Activated T-cell treated with anti-CD3 and anti-CD28 coated beads, Interleukin-2, amount 50 U/mL, for 72 hours (primary cell): ENCODE data around the gene NLK. TPM values are rescaled to one million over a fixed set of nuclear protein-coding genes. Genes with fewer than 3 reads are reported as not detected.
"Not testable (repeated sequence)": the region's sequence is repeated elsewhere in the genome, so short reads cannot be mapped to it uniquely, and the experiment has no call there.

Experiments
- ATAC-seq, 2 donors: fragments of 150-1000 bp; cut with Tn5 transposase; replicated peaks in 1 of 2; 2 replicates each; pipeline ENCODE4 v1.10.0; 2021; ENCODE audit warnings: moderate library complexity in 2 of 2, mild to moderate bottlenecking in 1 of 2
- DNase-seq, 2 donors: peaks; one replicate each; pipeline ENCODE4 v3.0.0; 2021 to 2022; ENCODE audit warnings: mixed read lengths in 1 of 2
- H3K27ac Mint-ChIP-seq: one replicate; pipeline ENCODE4 v1.8.0; 2022; ENCODE audit warnings: mild to moderate bottlenecking, moderate library complexity, mixed read lengths
- H3K27me3 Mint-ChIP-seq: one replicate; pipeline ENCODE4 v1.8.0; 2022; ENCODE audit warnings: low read depth, mixed read lengths
- H3K36me3 Mint-ChIP-seq, 2 donors: one replicate each; pipeline ENCODE4 v1.8.0; 2022; ENCODE audit warnings: mixed read lengths in 2 of 2, mild to moderate bottlenecking in 1 of 2; ENCODE audit not compliant: insufficient read depth in 2 of 2
- H3K4me1 Mint-ChIP-seq: one replicate; pipeline ENCODE4 v1.8.0; 2022; ENCODE audit warnings: low read depth, mixed read lengths
- H3K4me3 Mint-ChIP-seq, 2 donors: one replicate each; pipeline ENCODE4 v1.8.0; 2022; ENCODE audit warnings: mild to moderate bottlenecking in 2 of 2, mixed read lengths in 2 of 2, moderate library complexity in 2 of 2
- H3K9me3 Mint-ChIP-seq, 2 donors: one replicate each; pipeline ENCODE4 v1.8.0; 2022; ENCODE audit warnings: mixed read lengths in 2 of 2
- total RNA-seq, 2 donors: library from RNA; stranded (reverse); gene quantifications; one replicate each; pipeline ENCODE4 v1.2.3, GENCODE V29; 2022

The NLK gene
- total RNA-seq, 2 donors from 2014 or later, result 10.0 to 11.7 TPM

DNA sequence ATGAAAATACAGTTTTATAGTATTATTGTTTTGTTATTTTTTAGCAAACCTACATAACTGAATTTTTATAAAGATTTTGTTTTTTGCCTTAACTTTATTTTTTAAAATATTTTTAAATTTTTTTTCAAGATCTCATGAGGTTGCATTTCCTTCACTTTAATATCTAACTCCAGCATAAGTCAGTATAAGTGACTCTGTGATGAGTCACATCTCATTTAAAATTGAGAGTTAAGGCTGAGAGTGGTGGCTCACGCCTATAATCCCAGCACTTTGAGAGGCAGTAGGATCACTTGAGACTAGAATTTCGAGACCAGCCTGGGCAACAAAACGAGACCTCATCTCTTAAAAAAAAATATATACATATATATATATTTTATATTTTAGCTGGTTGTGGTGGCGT lies 44.0 kb downstream of the NLK start:
- no peaks in the 10 kb centered on the region for H3K27me3 Mint-ChIP-seq
- peaks cover 0 to 8% of the 10 kb centered on the region in 2 donors for H3K36me3 Mint-ChIP-seq
- H3K4me3 Mint-ChIP-seq, result no peak overlapping the region
- DNase-seq (no peak), ATAC-seq (no peak)
- no peak overlapping the region for H3K27ac Mint-ChIP-seq
- peaks cover 12% of the 10 kb centered on the region for H3K4me1 Mint-ChIP-seq
- peaks cover 3 to 5% of the 10 kb centered on the region in 2 donors for H3K9me3 Mint-ChIP-seq

DNA sequence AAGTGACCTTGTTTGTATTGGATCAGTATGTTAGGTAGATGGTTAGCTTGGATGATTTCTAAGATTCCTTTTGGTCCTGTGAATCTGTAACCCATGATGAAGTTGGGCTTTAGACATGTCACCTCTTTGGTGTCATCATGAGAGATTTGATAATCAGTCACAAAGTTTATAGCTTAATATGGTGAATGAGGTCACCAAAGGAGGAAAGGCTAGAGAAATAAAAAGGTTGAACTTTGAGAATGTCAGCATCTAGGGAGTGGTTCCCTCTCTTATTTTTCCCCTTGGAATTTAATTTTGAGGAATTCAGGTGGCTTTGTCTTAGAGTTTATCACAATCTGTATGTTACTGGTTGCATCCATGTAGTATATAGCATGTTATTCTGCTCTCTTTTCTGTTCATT lies 45.3 kb downstream of the NLK start:
- no peak overlapping the region for H3K4me3 Mint-ChIP-seq
- H3K4me1 Mint-ChIP-seq, result peaks cover 12% of the 10 kb centered on the region
- ATAC-seq (no peak), DNase-seq (no peak)
- peaks cover 3 to 5% of the 10 kb centered on the region in 2 donors for H3K9me3 Mint-ChIP-seq
- H3K36me3 Mint-ChIP-seq, result peaks cover 0 to 8% of the 10 kb centered on the region in 2 donors
- H3K27ac Mint-ChIP-seq, result no peak overlapping the region
- no peaks in the 10 kb centered on the region for H3K27me3 Mint-ChIP-seq

DNA sequence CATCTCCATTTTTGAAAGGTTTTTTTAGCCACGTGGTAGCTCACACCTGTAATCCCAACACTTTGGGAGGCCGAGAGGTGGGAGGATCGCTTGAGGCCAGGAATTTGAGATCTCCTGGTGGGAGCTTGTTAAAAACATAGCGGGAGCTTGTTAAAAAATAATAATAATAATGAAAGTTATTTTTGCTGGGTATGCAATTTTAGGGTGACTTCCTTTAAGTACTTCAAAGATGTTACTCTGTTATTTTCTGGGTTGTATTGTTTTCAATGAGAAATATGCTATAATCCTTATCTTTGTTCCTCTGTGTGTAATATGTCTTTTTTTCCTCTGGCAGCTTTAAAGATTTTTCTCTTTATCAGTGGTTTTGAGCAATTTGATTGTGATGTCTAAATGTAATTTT lies 48.1 kb downstream of the NLK start:
- Mint-ChIP-seq H3K36me3 (peaks cover 0 to 8% of the 10 kb centered on the region in 2 donors), H3K9me3 (peaks cover 3 to 5% of the 10 kb centered on the region in 2 donors), H3K27ac (peak overlapping the region; percentile 42), H3K4me3 (no peak overlapping the region), H3K4me1 (peaks cover 12% of the 10 kb centered on the region), H3K27me3 (no peaks in the 10 kb centered on the region)
- ATAC-seq (no peak), DNase-seq (no peak)

DNA sequence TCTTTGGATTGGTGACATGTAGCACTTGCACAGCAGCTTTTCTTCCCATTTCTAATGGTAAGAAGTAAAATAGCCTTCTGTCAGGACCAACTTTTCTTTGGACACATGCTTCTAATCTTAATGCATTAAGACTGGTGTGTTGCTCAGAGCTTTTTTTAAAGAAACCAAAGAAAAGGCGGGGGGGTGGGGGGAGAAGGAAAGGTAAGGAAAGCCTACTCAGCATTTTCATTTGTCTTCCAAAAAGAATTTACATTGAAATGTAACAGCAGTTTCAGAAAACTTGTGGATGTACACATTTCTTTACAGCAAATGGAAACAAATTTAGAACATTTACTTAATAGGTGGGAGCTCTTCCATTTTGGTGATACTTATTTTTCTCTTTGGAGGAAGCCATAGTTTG lies 49.6 kb downstream of the NLK start:
- no peak overlapping the region for H3K4me3 Mint-ChIP-seq
- no peak for DNase-seq
- H3K4me1 Mint-ChIP-seq, result peaks cover 6% of the 10 kb centered on the region

DNA sequence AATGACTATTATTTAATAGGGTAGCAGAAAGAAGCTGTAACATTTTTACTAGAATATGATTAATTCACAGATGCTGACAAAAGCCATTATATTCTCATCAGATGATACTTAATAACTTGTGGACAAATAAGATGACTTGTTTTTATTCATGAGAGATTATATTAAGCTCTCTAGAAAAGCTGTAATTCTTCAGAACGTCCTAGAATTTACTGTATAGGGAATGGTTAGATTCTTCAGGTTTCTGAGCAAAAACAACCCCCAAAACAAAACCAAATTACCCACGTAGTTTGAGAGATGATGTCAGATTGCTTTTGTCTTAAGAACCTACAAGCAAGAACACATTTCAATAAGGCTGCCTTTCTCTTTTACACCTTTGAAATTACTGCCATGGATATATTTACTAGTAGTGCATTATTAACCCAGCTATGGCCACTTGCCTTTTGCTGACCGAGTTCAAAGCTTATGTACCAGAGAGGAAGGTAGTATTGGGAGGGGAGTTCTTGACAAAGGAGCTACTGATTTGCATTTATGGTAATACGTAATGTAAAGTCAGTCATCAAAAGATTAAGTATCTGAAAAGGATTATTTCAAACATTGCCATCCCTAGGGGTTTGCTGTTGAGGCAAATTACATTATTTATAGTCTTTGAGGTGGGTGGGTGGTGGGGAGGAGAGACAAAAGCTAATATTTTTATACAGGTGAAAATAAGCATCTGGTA lies 51.7 kb downstream of the NLK start:
- ATAC-seq (no peak), DNase-seq (no peak)
- no peak overlapping the region for H3K27ac Mint-ChIP-seq
- H3K4me3 Mint-ChIP-seq, result no peak overlapping the region
- H3K9me3 Mint-ChIP-seq, result peaks cover 0 to 2% of the 10 kb centered on the region in 2 donors
- H3K36me3 Mint-ChIP-seq, result peaks cover 0 to 8% of the 10 kb centered on the region in 2 donors
- H3K4me1 Mint-ChIP-seq, result peaks cover 6% of the 10 kb centered on the region
- H3K27me3 Mint-ChIP-seq, result no peaks in the 10 kb centered on the region

More for the DNA sequence above, 49.6 kb downstream of the NLK start:
- Mint-ChIP-seq H3K27me3 (no peaks in the 10 kb centered on the region), H3K9me3 (peaks cover 3 to 5% of the 10 kb centered on the region in 2 donors), H3K27ac (peak overlapping the region; percentile 42), H3K36me3 (peaks cover 0 to 8% of the 10 kb centered on the region in 2 donors)
- no peak for ATAC-seq

DNA sequence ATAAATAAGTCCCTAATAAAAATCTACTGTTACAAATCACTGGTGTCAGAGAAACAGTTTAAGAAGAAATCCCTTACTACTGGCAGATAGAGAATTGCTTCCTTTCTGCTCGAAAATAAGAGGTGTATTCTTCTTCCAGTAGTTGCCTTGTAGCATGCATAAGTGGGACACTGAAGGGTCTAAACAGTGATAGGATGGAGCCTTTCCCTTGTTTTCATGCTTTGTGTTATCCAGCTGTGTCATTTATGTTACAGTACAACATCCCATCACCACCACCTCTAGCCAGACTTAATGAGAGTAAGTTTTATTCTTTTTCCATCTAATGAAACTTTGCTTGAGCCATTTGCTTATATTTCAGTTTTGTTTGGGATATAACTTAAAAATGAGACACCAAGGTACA lies 54.3 kb downstream of the NLK start:
- no peaks in the 10 kb centered on the region for H3K9me3 Mint-ChIP-seq
- H3K4me3 Mint-ChIP-seq, result no peak overlapping the region
- H3K27me3 Mint-ChIP-seq, result no peaks in the 10 kb centered on the region
- H3K36me3 Mint-ChIP-seq, result peaks cover 1 to 2% of the 10 kb centered on the region in 2 donors
- no peaks in the 10 kb centered on the region for H3K4me1 Mint-ChIP-seq
- ATAC-seq (no peak), DNase-seq (no peak)
- H3K27ac Mint-ChIP-seq, result no peak overlapping the region

DNA sequence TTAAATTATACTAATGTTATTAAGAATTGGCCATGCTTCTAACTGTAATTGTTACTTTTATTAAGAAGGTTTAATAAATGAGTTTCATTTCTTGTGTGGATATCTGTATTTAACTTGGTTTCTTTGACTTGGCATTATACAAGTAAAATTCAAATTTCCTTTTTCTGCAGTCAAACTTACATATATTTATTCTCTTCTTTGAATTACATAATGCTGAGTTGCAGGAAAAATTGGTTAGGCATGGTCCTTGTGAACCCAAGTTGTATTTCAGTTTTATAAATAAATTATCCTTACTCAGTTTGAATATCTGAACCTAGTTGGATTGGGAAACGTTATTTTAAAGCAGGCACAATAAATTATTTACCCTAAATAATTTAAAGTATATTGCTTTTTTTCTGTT lies 54.8 kb downstream of the NLK start:
- H3K4me1 Mint-ChIP-seq, result no peaks in the 10 kb centered on the region
- DNase-seq, result no peak
- no peak overlapping the region for H3K4me3 Mint-ChIP-seq
- no peak for ATAC-seq
- H3K9me3 Mint-ChIP-seq, result no peaks in the 10 kb centered on the region
- no peaks in the 10 kb centered on the region for H3K27me3 Mint-ChIP-seq
- no peak overlapping the region for H3K27ac Mint-ChIP-seq
- H3K36me3 Mint-ChIP-seq, result peaks cover 1 to 2% of the 10 kb centered on the region in 2 donors

DNA sequence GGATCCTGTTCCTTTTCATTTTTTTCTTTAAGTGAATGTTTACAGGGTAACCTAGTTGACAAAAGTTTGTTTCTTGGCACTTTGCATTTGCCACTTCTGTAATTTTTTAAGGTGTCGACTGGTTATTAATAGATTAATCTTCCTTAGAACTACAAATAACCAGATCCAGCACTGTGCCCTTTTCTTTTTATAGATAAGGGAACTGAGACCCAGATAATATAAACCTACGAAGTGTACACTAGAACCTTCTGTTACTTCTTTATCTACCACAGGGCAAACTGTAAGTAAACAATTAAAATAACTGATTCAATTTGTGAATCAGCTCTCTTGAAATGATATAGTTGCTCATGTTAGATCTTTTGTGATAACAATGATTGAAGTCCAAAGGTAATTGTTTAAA lies 55.4 kb downstream of the NLK start:
- no peaks in the 10 kb centered on the region for H3K27me3 Mint-ChIP-seq
- H3K4me3 Mint-ChIP-seq, result no peak overlapping the region
- no peaks in the 10 kb centered on the region for H3K4me1 Mint-ChIP-seq
- no peak for ATAC-seq
- no peaks in the 10 kb centered on the region for H3K9me3 Mint-ChIP-seq
- DNase-seq, result no peak
- no peak overlapping the region for H3K27ac Mint-ChIP-seq
- H3K36me3 Mint-ChIP-seq, result peaks cover 1 to 2% of the 10 kb centered on the region in 2 donors

DNA sequence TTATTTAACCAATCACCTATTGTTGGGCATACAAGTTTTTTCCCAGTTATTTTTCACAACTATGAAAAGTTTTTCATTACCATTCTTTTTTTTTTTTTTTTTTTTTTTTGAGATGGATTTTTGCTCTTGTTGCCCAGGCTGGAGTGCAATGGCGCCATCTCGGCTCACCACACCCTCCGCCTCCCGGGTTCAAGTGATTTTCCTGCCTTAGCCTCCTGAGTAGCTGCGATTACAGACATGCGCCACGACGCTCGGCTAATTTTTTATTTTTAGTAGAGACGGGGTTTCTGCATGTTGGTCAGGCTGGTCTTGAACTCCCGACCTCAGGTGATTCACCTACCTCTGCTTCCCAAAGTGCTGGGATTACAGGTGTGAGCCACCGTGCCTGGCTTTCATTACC lies 56.1 kb downstream of the NLK start:
- H3K27ac Mint-ChIP-seq, H3K9me3 Mint-ChIP-seq, H3K4me3 Mint-ChIP-seq, H3K27me3 Mint-ChIP-seq, H3K4me1 Mint-ChIP-seq, ATAC-seq, DNase-seq, H3K36me3 Mint-ChIP-seq: not testable (repeated sequence)

DNA sequence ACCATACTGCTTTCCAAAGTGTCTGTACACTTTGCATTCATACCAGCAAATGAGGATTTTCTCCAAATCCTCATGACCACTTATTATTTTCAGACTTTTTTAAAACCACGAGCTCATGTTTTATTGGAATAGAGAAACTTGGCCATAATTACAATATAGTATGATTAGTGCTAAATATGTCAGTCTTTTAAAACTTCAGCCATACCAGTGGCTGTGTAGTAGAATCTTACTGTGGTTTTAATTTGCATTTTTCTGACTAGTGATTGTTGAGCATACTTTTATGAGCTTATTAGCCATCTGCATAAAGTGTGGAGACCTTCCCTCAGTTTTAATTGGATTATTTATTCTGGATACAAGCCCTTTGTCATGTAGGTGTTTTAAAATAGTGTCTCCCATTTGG lies 57.8 kb downstream of the NLK start:
- no peak for ATAC-seq
- DNase-seq, result no peak
- H3K9me3 Mint-ChIP-seq, result no peaks in the 10 kb centered on the region
- H3K36me3 Mint-ChIP-seq, result peaks cover 1 to 2% of the 10 kb centered on the region in 2 donors
- no peak overlapping the region for H3K27ac Mint-ChIP-seq
- no peak overlapping the region for H3K4me3 Mint-ChIP-seq
- H3K27me3 Mint-ChIP-seq, result no peaks in the 10 kb centered on the region
- no peaks in the 10 kb centered on the region for H3K4me1 Mint-ChIP-seq

DNA sequence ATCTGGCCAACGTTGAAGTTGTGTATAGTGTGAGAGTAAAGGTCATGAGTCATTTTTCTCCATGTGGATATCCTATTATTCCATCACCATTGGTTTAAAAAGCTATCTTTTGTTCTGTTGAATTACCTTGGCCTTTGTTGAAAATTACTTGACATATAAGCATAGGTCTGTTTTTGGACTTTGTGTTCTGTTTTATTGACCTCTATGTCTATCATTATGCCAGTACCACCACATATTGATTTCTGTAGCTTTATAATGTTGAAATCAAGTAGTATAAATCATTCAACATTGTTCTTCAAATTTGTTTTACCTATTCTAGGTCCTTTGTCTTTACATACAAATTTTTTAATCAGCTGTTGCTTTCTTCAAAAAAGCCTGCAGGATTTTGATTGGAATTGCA lies 58.5 kb downstream of the NLK start:
- ATAC-seq (no peak), DNase-seq (no peak)
- Mint-ChIP-seq H3K36me3 (peaks cover 1 to 2% of the 10 kb centered on the region in 2 donors), H3K4me3 (no peak overlapping the region), H3K9me3 (no peaks in the 10 kb centered on the region), H3K27ac (no peak overlapping the region), H3K27me3 (no peaks in the 10 kb centered on the region), H3K4me1 (no peaks in the 10 kb centered on the region)

DNA sequence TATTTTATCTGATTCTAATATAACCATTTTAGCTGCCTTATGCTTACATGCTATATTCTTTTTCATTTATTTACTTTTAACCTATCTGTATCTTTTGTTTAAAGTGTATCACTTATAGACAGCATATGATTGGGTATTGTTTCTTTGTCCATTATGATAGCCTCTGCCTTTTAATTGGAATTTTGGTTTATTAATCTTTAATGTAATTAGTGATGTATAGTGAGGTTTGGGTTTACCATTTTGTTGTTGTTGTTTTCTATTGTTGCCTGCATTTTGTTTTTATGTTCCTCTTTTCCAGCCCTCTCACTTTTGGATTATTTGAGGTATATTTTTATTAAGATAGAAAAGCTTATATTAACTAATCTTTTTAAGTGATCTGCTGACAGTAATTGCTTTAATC lies 59.4 kb downstream of the NLK start:
- H3K4me1 Mint-ChIP-seq, result no peaks in the 10 kb centered on the region
- ATAC-seq (no peak), DNase-seq (no peak)
- no peaks in the 10 kb centered on the region for H3K9me3 Mint-ChIP-seq
- H3K27ac Mint-ChIP-seq, result no peak overlapping the region
- no peak overlapping the region for H3K4me3 Mint-ChIP-seq
- H3K27me3 Mint-ChIP-seq, result no peaks in the 10 kb centered on the region
- peaks cover 1 to 2% of the 10 kb centered on the region in 2 donors for H3K36me3 Mint-ChIP-seq

DNA sequence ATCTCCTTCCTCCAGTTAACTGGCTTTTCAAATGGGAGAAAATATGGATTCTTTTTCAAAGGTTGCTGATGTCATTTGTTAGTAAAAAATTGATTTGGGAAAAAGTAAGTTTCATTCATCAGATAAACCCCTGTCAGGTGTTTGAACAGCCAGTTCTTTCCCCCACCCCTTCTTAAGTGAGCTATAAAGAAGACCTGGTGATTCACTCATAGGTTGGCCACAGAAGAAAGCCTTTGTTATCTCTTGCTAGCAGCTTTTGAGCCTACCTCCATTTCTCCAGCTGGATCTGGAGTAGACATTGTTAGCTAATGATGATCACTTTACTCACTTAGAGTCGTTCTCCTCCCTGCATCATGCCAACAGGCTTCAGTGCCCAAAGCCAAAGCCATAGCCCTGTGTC lies 63.0 kb downstream of the NLK start:
- Mint-ChIP-seq H3K27ac (no peak overlapping the region), H3K27me3 (no peaks in the 10 kb centered on the region), H3K4me1 (no peaks in the 10 kb centered on the region), H3K4me3 (no peak overlapping the region), H3K9me3 (peaks cover 1% of the 10 kb centered on the region in 2 donors), H3K36me3 (peaks cover 1 to 3% of the 10 kb centered on the region in 2 donors)
- ATAC-seq (no peak), DNase-seq (no peak)

DNA sequence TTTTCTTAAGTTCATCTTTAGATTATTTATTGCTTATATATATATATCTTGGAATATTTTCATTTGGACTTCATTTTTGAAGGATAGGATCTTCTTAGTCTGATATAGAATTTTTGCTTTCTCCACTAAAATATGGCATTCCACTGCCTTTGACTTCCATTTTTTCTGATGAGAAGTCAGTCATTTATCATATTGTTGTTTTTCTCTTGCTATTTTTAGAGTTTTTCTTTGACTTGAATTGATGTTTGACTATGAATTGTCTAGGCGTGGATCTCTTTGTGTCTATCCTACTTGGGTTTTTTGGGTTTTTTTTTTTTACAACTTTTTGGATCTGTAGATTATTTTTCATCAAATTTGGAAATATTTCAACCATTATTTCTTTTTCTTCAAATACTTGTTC lies 67.7 kb downstream of the NLK start:
- H3K27me3 Mint-ChIP-seq, result no peaks in the 10 kb centered on the region
- H3K4me3 Mint-ChIP-seq, result no peak overlapping the region

More for the DNA sequence above, 67.7 kb downstream of the NLK start:
- Mint-ChIP-seq H3K4me1 (peaks cover 3% of the 10 kb centered on the region), H3K36me3 (peaks cover 2 to 4% of the 10 kb centered on the region in 2 donors), H3K27ac (peak overlapping the region; percentile 19), H3K9me3 (peaks cover 2% of the 10 kb centered on the region in 2 donors)
- ATAC-seq (no peak), DNase-seq (no peak)
